ENCODE results near the gene METTL18.

- TF ChIP-seq CTCF (IDR thresholded peaks at IDR 0.05) = no peak
- TF ChIP-seq POLR2A (IDR thresholded peaks at IDR 0.05) = no peak
These were observed 35.0 kb upstream of the METTL18 start for GRCh38 chr1:169829671-169830070.

Data from right lobe of liver (tissue), 4 donors.